ENCODE data around the gene GNG4.

The GNG4 gene

GRCh38 chr1:235557495-235557894 lies 92.1 kb downstream of the GNG4 start:
- no peak overlapping the region for H2AFZ ChIP-seq (ENCODE audit: insufficient read depth, low read length, poor library complexity)

GRCh38 chr1:235556807-235557206 lies 92.8 kb downstream of the GNG4 start:
- no peak overlapping the region for H2BK5ac ChIP-seq (ENCODE audit: low read depth, low read length, poor library complexity)
- H2BK12ac ChIP-seq (ENCODE audit: low read length) = no peak overlapping the region
- no peak overlapping the region for H2BK120ac ChIP-seq (ENCODE audit: insufficient read depth, low read length, poor library complexity)
- H4K12ac ChIP-seq (ENCODE audit: low read depth, low read length) = no peak overlapping the region
- no peak overlapping the region for H2AK5ac ChIP-seq (ENCODE audit: low read length)
- no peak overlapping the region for H3K4me2 ChIP-seq (ENCODE audit: low read length)
- H3K79me1 ChIP-seq (ENCODE audit: low read length) = no peaks in the 10 kb centered on the region
- no peak overlapping the region for H4K8ac ChIP-seq (ENCODE audit: low read depth, low read length)
- H3K27me3 ChIP-seq (ENCODE audit: insufficient read depth, low read length) = no peaks in the 10 kb centered on the region
- no peak overlapping the region for H4K91ac ChIP-seq (ENCODE audit: low read depth, low read length)
- H3K36me3 ChIP-seq (ENCODE audit: control insufficient read depth in 1 of 2, insufficient read depth in 2 of 2, low read length in 2 of 2) = no peaks in the 10 kb centered on the region
- no peak overlapping the region for H3K27ac ChIP-seq (ENCODE audit: low read depth, low read length)
- H3K4me3 ChIP-seq (ENCODE audit: low read depth, low read length) = no peak overlapping the region
- no peaks in the 10 kb centered on the region for H3K4me1 ChIP-seq (ENCODE audit: control insufficient read depth in 1 of 2, insufficient read depth in 2 of 2, low read length in 2 of 2)
- H3K9me3 ChIP-seq (ENCODE audit: insufficient read depth, low read depth, low read length) = no peaks in the 10 kb centered on the region
- no peak overlapping the region for H3K23ac ChIP-seq (ENCODE audit: low read length)
- no peaks in the 10 kb centered on the region for H3K79me2 ChIP-seq (ENCODE audit: control insufficient read depth, insufficient read depth, low read length, poor library complexity)
- no peak for DNase-seq
- H3K4ac ChIP-seq (ENCODE audit: low read depth, low read length) = no peak overlapping the region
- no peak overlapping the region for H2AFZ ChIP-seq (ENCODE audit: insufficient read depth, low read length, poor library complexity)
- no peak overlapping the region for H3K9ac ChIP-seq (ENCODE audit: low read length)
- no CpG with 5 or more reads among the region's 11 CpGs for WGBS (ENCODE audit: extremely low coverage, insufficient coverage, insufficient read length)
- H3K14ac ChIP-seq (ENCODE audit: low read length) = no peak overlapping the region
- H3K18ac ChIP-seq (ENCODE audit: low read length) = no peak overlapping the region

More at GRCh38 chr1:235557495-235557894, 92.1 kb downstream of the GNG4 start:
- no CpG with 5 or more reads among the region's 8 CpGs for WGBS (ENCODE audit: extremely low coverage, insufficient coverage, insufficient read length)
- no peak overlapping the region for H3K4ac ChIP-seq (ENCODE audit: low read depth, low read length)
- H3K79me2 ChIP-seq (ENCODE audit: control insufficient read depth, insufficient read depth, low read length, poor library complexity) = no peaks in the 10 kb centered on the region
- H3K9me3 ChIP-seq (ENCODE audit: insufficient read depth, low read depth, low read length) = no peaks in the 10 kb centered on the region
- H3K4me2 ChIP-seq (ENCODE audit: low read length) = no peak overlapping the region
- no peak overlapping the region for H3K9ac ChIP-seq (ENCODE audit: low read length)
- H4K8ac ChIP-seq (ENCODE audit: low read depth, low read length) = no peak overlapping the region
- H3K27me3 ChIP-seq (ENCODE audit: insufficient read depth, low read length) = no peaks in the 10 kb centered on the region
- no peaks in the 10 kb centered on the region for H3K4me1 ChIP-seq (ENCODE audit: control insufficient read depth in 1 of 2, insufficient read depth in 2 of 2, low read length in 2 of 2)
- no peak for DNase-seq
- H3K79me1 ChIP-seq (ENCODE audit: low read length) = no peaks in the 10 kb centered on the region
- no peak overlapping the region for H2BK120ac ChIP-seq (ENCODE audit: insufficient read depth, low read length, poor library complexity)
- no peak overlapping the region for H3K18ac ChIP-seq (ENCODE audit: low read length)
- no peak overlapping the region for H3K14ac ChIP-seq (ENCODE audit: low read length)
- H2BK5ac ChIP-seq (ENCODE audit: low read depth, low read length, poor library complexity) = no peak overlapping the region
- no peak overlapping the region for H3K27ac ChIP-seq (ENCODE audit: low read depth, low read length)
- H2AK5ac ChIP-seq (ENCODE audit: low read length) = no peak overlapping the region
- H3K4me3 ChIP-seq (ENCODE audit: low read depth, low read length) = no peak overlapping the region
- H4K12ac ChIP-seq (ENCODE audit: low read depth, low read length) = no peak overlapping the region
- H4K91ac ChIP-seq (ENCODE audit: low read depth, low read length) = no peak overlapping the region
- no peak overlapping the region for H3K23ac ChIP-seq (ENCODE audit: low read length)
- H3K36me3 ChIP-seq (ENCODE audit: control insufficient read depth in 1 of 2, insufficient read depth in 2 of 2, low read length in 2 of 2) = no peaks in the 10 kb centered on the region
- no peak overlapping the region for H2BK12ac ChIP-seq (ENCODE audit: low read length)

- H3K79me1 ChIP-seq (ENCODE audit: low read length) = no peaks in the 10 kb centered on the region
- no peaks in the 10 kb centered on the region for H3K9me3 ChIP-seq (ENCODE audit: insufficient read depth, low read depth, low read length)
- H2BK120ac ChIP-seq (ENCODE audit: insufficient read depth, low read length, poor library complexity) = no peak overlapping the region
- no peaks in the 10 kb centered on the region for H3K36me3 ChIP-seq (ENCODE audit: control insufficient read depth in 1 of 2, insufficient read depth in 2 of 2, low read length in 2 of 2)
- H3K9ac ChIP-seq (ENCODE audit: low read length) = no peak overlapping the region
- H2BK5ac ChIP-seq (ENCODE audit: low read depth, low read length, poor library complexity) = no peak overlapping the region
- H2AK5ac ChIP-seq (ENCODE audit: low read length) = no peak overlapping the region
- no peak overlapping the region for H2BK12ac ChIP-seq (ENCODE audit: low read length)
- H3K27me3 ChIP-seq (ENCODE audit: insufficient read depth, low read length) = no peaks in the 10 kb centered on the region
- no peak overlapping the region for H4K91ac ChIP-seq (ENCODE audit: low read depth, low read length)
- H3K14ac ChIP-seq (ENCODE audit: low read length) = no peak overlapping the region
- no peaks in the 10 kb centered on the region for H3K4me1 ChIP-seq (ENCODE audit: control insufficient read depth in 1 of 2, insufficient read depth in 2 of 2, low read length in 2 of 2)
- H3K18ac ChIP-seq (ENCODE audit: low read length) = no peak overlapping the region
- no peak overlapping the region for H4K12ac ChIP-seq (ENCODE audit: low read depth, low read length)
- no peak overlapping the region for H3K4ac ChIP-seq (ENCODE audit: low read depth, low read length)
- no peak overlapping the region for H4K8ac ChIP-seq (ENCODE audit: low read depth, low read length)
- DNase-seq = peak in 1 of 2 donors; percentile 32
- no peaks in the 10 kb centered on the region for H3K79me2 ChIP-seq (ENCODE audit: control insufficient read depth, insufficient read depth, low read length, poor library complexity)
- H3K27ac ChIP-seq (ENCODE audit: low read depth, low read length) = no peak overlapping the region
- WGBS (ENCODE audit: extremely low coverage, insufficient coverage, insufficient read length) = no CpG with 5 or more reads among the region's 5 CpGs
- H3K4me3 ChIP-seq (ENCODE audit: low read depth, low read length) = no peak overlapping the region
- no peak overlapping the region for H3K23ac ChIP-seq (ENCODE audit: low read length)
- no peak overlapping the region for H3K4me2 ChIP-seq (ENCODE audit: low read length)
- no peak overlapping the region for H2AFZ ChIP-seq (ENCODE audit: insufficient read depth, low read length, poor library complexity)
Measured at GRCh38 chr1:235553112-235553551, 96.5 kb downstream of the GNG4 start.

GRCh38 chr1:235552146-235552716 lies 97.4 kb downstream of the GNG4 start:
- H2BK120ac ChIP-seq (ENCODE audit: insufficient read depth, low read length, poor library complexity) = no peak overlapping the region
- no peaks in the 10 kb centered on the region for H3K36me3 ChIP-seq (ENCODE audit: control insufficient read depth in 1 of 2, insufficient read depth in 2 of 2, low read length in 2 of 2)
- no peak overlapping the region for H3K4ac ChIP-seq (ENCODE audit: low read depth, low read length)
- H3K79me2 ChIP-seq (ENCODE audit: control insufficient read depth, insufficient read depth, low read length, poor library complexity) = no peaks in the 10 kb centered on the region
- no peak overlapping the region for H3K27ac ChIP-seq (ENCODE audit: low read depth, low read length)
- no peak for DNase-seq
- no peak overlapping the region for H3K4me2 ChIP-seq (ENCODE audit: low read length)
- H2AFZ ChIP-seq (ENCODE audit: insufficient read depth, low read length, poor library complexity) = no peak overlapping the region
- H3K9me3 ChIP-seq (ENCODE audit: insufficient read depth, low read depth, low read length) = no peaks in the 10 kb centered on the region
- WGBS (ENCODE audit: extremely low coverage, insufficient coverage, insufficient read length) = no CpG with 5 or more reads among the region's 10 CpGs
- no peaks in the 10 kb centered on the region for H3K4me1 ChIP-seq (ENCODE audit: control insufficient read depth in 1 of 2, insufficient read depth in 2 of 2, low read length in 2 of 2)
- H2BK5ac ChIP-seq (ENCODE audit: low read depth, low read length, poor library complexity) = no peak overlapping the region
- H3K79me1 ChIP-seq (ENCODE audit: low read length) = no peaks in the 10 kb centered on the region
- H3K27me3 ChIP-seq (ENCODE audit: insufficient read depth, low read length) = no peaks in the 10 kb centered on the region
- H4K8ac ChIP-seq (ENCODE audit: low read depth, low read length) = no peak overlapping the region
- H3K14ac ChIP-seq (ENCODE audit: low read length) = no peak overlapping the region
- H3K9ac ChIP-seq (ENCODE audit: low read length) = no peak overlapping the region
- no peak overlapping the region for H2BK12ac ChIP-seq (ENCODE audit: low read length)
- H4K91ac ChIP-seq (ENCODE audit: low read depth, low read length) = no peak overlapping the region
- H3K4me3 ChIP-seq (ENCODE audit: low read depth, low read length) = no peak overlapping the region
- no peak overlapping the region for H2AK5ac ChIP-seq (ENCODE audit: low read length)
- no peak overlapping the region for H3K23ac ChIP-seq (ENCODE audit: low read length)
- H4K12ac ChIP-seq (ENCODE audit: low read depth, low read length) = no peak overlapping the region
- H3K18ac ChIP-seq (ENCODE audit: low read length) = no peak overlapping the region
